Measurements from ENCODE around the gene CTNNBL1.

GRCh38 chr20:37827605-37828004, 133.8 kb downstream of the CTNNBL1 start:
- TF ChIP-seq EP300 (IDR thresholded peaks at IDR 0.05) (no peak), CTCF (IDR thresholded peaks at IDR 0.05) (no peak), POLR2AphosphoS5 (IDR thresholded peaks at IDR 0.05) (no peak)

Data from stomach (tissue), 4 donors.